HEK293 (cell line): ENCODE data around the gene TBCEL.

Experiments used
- CTCF ChIA-PET: fragments of 350-600 bp; formaldehyde crosslinking; extraction: SDS; loops from one replicate; lab custom pipeline; 2021; ENCODE audit warnings: antibody characterized with exemption; lab: Yijun Ruan, JAX
- POLR2A ChIA-PET: fragments of 300-600 bp; formaldehyde crosslinking; extraction: SDS; loops from one replicate; lab custom pipeline; 2020; ENCODE audit warnings: antibody characterized with exemption, inconsistent platforms; lab: Yijun Ruan, JAX
- H3K27ac ChIP-seq: fragments of 200-500 bp; sonication (Bioruptor generic); 2 replicates; pipeline ENCODE4 v1.5.1; 2014; ENCODE audit warnings: low read depth, low read length, control low read depth, inconsistent platforms; ENCODE audit errors: extremely low read depth
- H3K36me3 ChIP-seq, 2 experiments: fragments of 200-500 bp in 1 of 2; sonication (Bioruptor generic) in 1 of 2; 1 replicate in 1 of 2; 2 replicates in 1 of 2; pipeline ENCODE4 v1.5.1; 2014 to 2017; ENCODE audit warnings: inconsistent platforms in 2 of 2, low read length in 2 of 2; ENCODE audit not compliant: control insufficient read depth in 2 of 2, insufficient read depth in 1 of 2
- H3K4me1 ChIP-seq: fragments of 200-500 bp; sonication (Bioruptor generic); 2 replicates; pipeline ENCODE4 v1.5.1; 2014; ENCODE audit warnings: mild to moderate bottlenecking, low read length, inconsistent platforms; ENCODE audit not compliant: control insufficient read depth, insufficient read depth
- H3K4me3 ChIP-seq: 2 replicates; pipeline ENCODE4 v1.5.1; 2011; ENCODE audit warnings: low read depth, mild to moderate bottlenecking, control low read depth, low read length, moderate library complexity
- H3K9me3 ChIP-seq: fragments of 200-500 bp; sonication (Bioruptor generic); 2 replicates; pipeline ENCODE4 v1.5.1; 2014; ENCODE audit warnings: low read depth, low read length, inconsistent platforms; ENCODE audit not compliant: control insufficient read depth, insufficient read depth
- AEBP2 ChIP-seq: fragments of 450-650 bp; formaldehyde crosslinking; IDR thresholded peaks from 2 replicates; pipeline ENCODE4 v1.5.1; 2016; ENCODE audit warnings: missing biosample characterization, missing genetic modification characterization, borderline replicate concordance
- BCL11B ChIP-seq: fragments of 450-650 bp; formaldehyde crosslinking; IDR thresholded peaks from 2 replicates; pipeline ENCODE4 v1.5.1; 2016; ENCODE audit warnings: low read depth, missing biosample characterization, missing genetic modification characterization
- GLIS1 ChIP-seq: fragments of 450-650 bp; formaldehyde crosslinking; IDR thresholded peaks from 2 replicates; pipeline ENCODE4 v1.5.1; 2016; ENCODE audit warnings: missing biosample characterization, missing genetic modification characterization
- KLF8 ChIP-seq: fragments of 450-650 bp; formaldehyde crosslinking; IDR thresholded peaks from 2 replicates; pipeline ENCODE4 v1.5.1; 2016; ENCODE audit warnings: missing biosample characterization, missing genetic modification characterization
- KLF9 ChIP-seq: fragments of 450-650 bp; formaldehyde crosslinking; IDR thresholded peaks from 2 replicates; pipeline ENCODE4 v1.5.1; 2016; ENCODE audit warnings: missing biosample characterization, missing genetic modification characterization, low read depth
- PRDM1 ChIP-seq: fragments of 450-650 bp; formaldehyde crosslinking; IDR thresholded peaks from 2 replicates; pipeline ENCODE4; 2016; ENCODE audit warnings: missing biosample characterization, missing genetic modification characterization
- SP3 ChIP-seq: fragments of 450-650 bp; formaldehyde crosslinking; IDR thresholded peaks from 2 replicates; pipeline ENCODE4 v1.5.1; 2016; ENCODE audit warnings: missing biosample characterization, missing genetic modification characterization
- ZBTB17 ChIP-seq: fragments of 450-650 bp; formaldehyde crosslinking; IDR thresholded peaks from 2 replicates; pipeline ENCODE4 v1.5.1; 2016; ENCODE audit warnings: missing biosample characterization, missing genetic modification characterization
- ZFP69B ChIP-seq: fragments of 450-650 bp; formaldehyde crosslinking; IDR thresholded peaks from 2 replicates; pipeline ENCODE4 v1.5.1; 2016; ENCODE audit warnings: missing biosample characterization, missing genetic modification characterization
- ZIC2 ChIP-seq: fragments of 450-650 bp; formaldehyde crosslinking; IDR thresholded peaks from 2 replicates; pipeline ENCODE4 v1.5.1; 2016; ENCODE audit warnings: missing biosample characterization, missing genetic modification characterization
- ZNF132 ChIP-seq: fragments of 450-650 bp; formaldehyde crosslinking; IDR thresholded peaks from 2 replicates; pipeline ENCODE4 v1.5.1; 2017; ENCODE audit warnings: missing biosample characterization, missing genetic modification characterization, borderline replicate concordance
- ZNF148 ChIP-seq: fragments of 450-650 bp; formaldehyde crosslinking; IDR thresholded peaks from 2 replicates; pipeline ENCODE4 v1.5.0; 2017; ENCODE audit warnings: missing biosample characterization, missing genetic modification characterization, borderline replicate concordance
- ZNF280D ChIP-seq: fragments of 450-650 bp; formaldehyde crosslinking; IDR thresholded peaks from 2 replicates; pipeline ENCODE4 v1.5.1; 2016; ENCODE audit warnings: missing biosample characterization, missing genetic modification characterization
- ZNF530 ChIP-seq: fragments of 450-650 bp; formaldehyde crosslinking; IDR thresholded peaks from 2 replicates; pipeline ENCODE4 v1.5.1; 2016; ENCODE audit warnings: low read depth, missing biosample characterization, missing genetic modification characterization
- ZNF585B ChIP-seq: fragments of 450-650 bp; formaldehyde crosslinking; IDR thresholded peaks from 2 replicates; pipeline ENCODE4 v1.5.1; 2016; ENCODE audit warnings: missing biosample characterization, missing genetic modification characterization
- ZNF600 ChIP-seq: fragments of 450-650 bp; formaldehyde crosslinking; IDR thresholded peaks from 2 replicates; pipeline ENCODE4 v1.5.1; 2016; ENCODE audit warnings: missing biosample characterization, missing genetic modification characterization
- ZNF654 ChIP-seq: fragments of 450-650 bp; formaldehyde crosslinking; IDR thresholded peaks from 2 replicates; pipeline ENCODE4 v1.5.1; 2016; ENCODE audit warnings: low read depth, missing biosample characterization, missing genetic modification characterization
- ZNF704 ChIP-seq: fragments of 450-650 bp; formaldehyde crosslinking; IDR thresholded peaks from 2 replicates; pipeline ENCODE4 v1.5.1; 2016; ENCODE audit warnings: missing biosample characterization, missing genetic modification characterization
- ZNF707 ChIP-seq: fragments of 450-650 bp; formaldehyde crosslinking; IDR thresholded peaks from 2 replicates; pipeline ENCODE4 v1.5.1; 2016; ENCODE audit warnings: missing biosample characterization, missing genetic modification characterization
- ZNF776 ChIP-seq: fragments of 450-650 bp; formaldehyde crosslinking; IDR thresholded peaks from 2 replicates; pipeline ENCODE4 v1.5.0; 2017; ENCODE audit warnings: missing biosample characterization, missing genetic modification characterization, borderline replicate concordance
- ZSCAN16 ChIP-seq: fragments of 450-650 bp; formaldehyde crosslinking; IDR thresholded peaks from 2 replicates; pipeline ENCODE4 v1.5.1; 2016; ENCODE audit warnings: missing biosample characterization, missing genetic modification characterization

Gene TBCEL

GRCh38 chr11:121129362-121130340, 105.7 kb downstream of the TBCEL start (continued):
- no peak for TF ChIP-seq ZNF148 (tag by site-specific recombination)
- no peak for TF ChIP-seq ZSCAN16 (tag by site-specific recombination)
- no peak for TF ChIP-seq AEBP2 (tag by site-specific recombination)
- TF ChIP-seq ZNF654 (tag by site-specific recombination), result no peak
- no peak for TF ChIP-seq SP3

- ChIA-PET POLR2A (no interaction called here), CTCF (interaction anchor here (1.7 kb wide), 1 partner anchor 13 kb away, joined by 10 read pairs; no protein-coding TSS in a partner anchor)
- no peaks in the 10 kb centered on the region for H3K4me1 ChIP-seq
- TF ChIP-seq ZNF600 (tag by site-specific recombination), result no peak
- H3K36me3 ChIP-seq, result no peaks in the 10 kb centered on the region
- H3K9me3 ChIP-seq, result no peaks in the 10 kb centered on the region
- H3K4me3 ChIP-seq, result no peak overlapping the region
- H3K27ac ChIP-seq, result no peak overlapping the region
Observed at GRCh38 chr11:121131656-121132055, 107.8 kb downstream of the TBCEL start.

- POLR2A ChIA-PET, result no interaction called here
- H3K27ac ChIP-seq, result no peak overlapping the region
Observed at GRCh38 chr11:121132211-121132976, 108.5 kb downstream of the TBCEL start.

GRCh38 chr11:121134741-121135312, 110.9 kb downstream of the TBCEL start:
- CTCF ChIA-PET, result interaction anchor here (1.1 to 1.5 kb wide), 3 partner anchors 12 to 190 kb away, joined by 4 to 7 read pairs (median 5); no protein-coding TSS in a partner anchor
- no peaks in the 10 kb centered on the region for H3K4me1 ChIP-seq
- H3K27ac ChIP-seq, result no peak overlapping the region
- H3K4me3 ChIP-seq, result no peak overlapping the region
- POLR2A ChIA-PET, result no interaction called here
- H3K36me3 ChIP-seq, result no peaks in the 10 kb centered on the region
- H3K9me3 ChIP-seq, result no peaks in the 10 kb centered on the region
- no peak for TF ChIP-seq ZNF776
- no peak for TF ChIP-seq ZNF600 (tag by site-specific recombination)
- TF ChIP-seq KLF8 (tag by site-specific recombination), result no peak
- no peak for TF ChIP-seq ZIC2 (tag by site-specific recombination)
- no peak for TF ChIP-seq KLF9
- no peak for TF ChIP-seq ZNF530 (tag by site-specific recombination)
- no peak for TF ChIP-seq ZNF704 (tag by site-specific recombination)
- no peak for TF ChIP-seq ZFP69B
- no peak for TF ChIP-seq ZNF585B
- TF ChIP-seq ZNF280D (tag by site-specific recombination), result no peak

More at GRCh38 chr11:121132211-121132976, 108.5 kb downstream of the TBCEL start:
- H3K4me1 ChIP-seq, result no peaks in the 10 kb centered on the region
- TF ChIP-seq GLIS1 (tag by site-specific recombination), result peak; percentile 33; the same call in 1 of the 2 replicates
- TF ChIP-seq ZNF132 (tag by site-specific recombination), result no peak
- no peak for TF ChIP-seq BCL11B
- peak; percentile 44 for TF ChIP-seq ZBTB17 (tag by site-specific recombination)
- TF ChIP-seq PRDM1 (tag by site-specific recombination), result 0 out of 2 replicates have a peak, but pooled peaks have one; percentile 42
- TF ChIP-seq ZNF707 (tag by site-specific recombination), result no peak
- TF ChIP-seq ZNF530 (tag by site-specific recombination), result no peak
- no peak for TF ChIP-seq ZNF585B
- no peaks in the 10 kb centered on the region for H3K9me3 ChIP-seq
- H3K4me3 ChIP-seq, result no peak overlapping the region
- CTCF ChIA-PET, result interaction anchor here (1.0 to 1.7 kb wide), 2 partner anchors 14 to 62 kb away, joined by 3 to 10 read pairs; no protein-coding TSS in a partner anchor
- no peaks in the 10 kb centered on the region for H3K36me3 ChIP-seq
